Fibroblast of lung (primary cell): Measurements from ENCODE around the gene PTCHD4. TPM values are rescaled to one million over a fixed set of nuclear protein-coding genes. Genes with fewer than 3 reads are reported as not detected.

Experiments used
- DNase-seq, 2 donors: peaks; one replicate each; pipeline versions ENCODE4 v3.0.0 to v3.0.0-alpha.2; 2010; ENCODE audit warnings: low read depth in 2 of 2
- H2AFZ ChIP-seq: 2 replicates; pipeline ENCODE4 v1.5.1; 2012; ENCODE audit warnings: low read length, control low read depth, inconsistent platforms
- H3K27ac ChIP-seq: 2 replicates; pipeline ENCODE4 v1.5.1; 2011; ENCODE audit warnings: low read length, control low read depth; ENCODE audit not compliant: insufficient read depth
- H3K27me3 ChIP-seq: 2 replicates; pipeline ENCODE4 v1.5.1; 2011; ENCODE audit warnings: mild to moderate bottlenecking, low read length; ENCODE audit not compliant: control insufficient read depth, insufficient read depth
- H3K36me3 ChIP-seq: 2 replicates; pipeline ENCODE4 v1.5.1; 2011; ENCODE audit warnings: low read length; ENCODE audit not compliant: control insufficient read depth, insufficient read depth
- H3K4me1 ChIP-seq: 2 replicates; pipeline ENCODE4 v1.5.1; 2011; ENCODE audit warnings: low read length; ENCODE audit not compliant: control insufficient read depth, insufficient read depth; ENCODE audit errors: extremely low read depth
- H3K4me2 ChIP-seq: 2 replicates; pipeline ENCODE4 v1.5.1; 2011; ENCODE audit warnings: low read length, control low read depth; ENCODE audit not compliant: insufficient read depth; ENCODE audit errors: extremely low read depth
- H3K4me3 ChIP-seq, 4 experiments: fragments of 200-600 bp in 1 of 4; sonication (generic) in 1 of 4; replicated peaks in 1 of 4; 2 replicates each; pipeline ENCODE4 v1.5.1; 2011 to 2016; ENCODE audit warnings: low read length in 4 of 4, low read depth in 3 of 4, mild to moderate bottlenecking in 3 of 4, control low read depth in 2 of 4, inconsistent platforms in 1 of 4, mixed read lengths in 1 of 4; ENCODE audit not compliant: insufficient read depth in 1 of 4; ENCODE audit errors: control extremely low read depth in 1 of 4
- H3K79me2 ChIP-seq: 2 replicates; pipeline ENCODE4 v1.5.1; 2012; ENCODE audit warnings: mild to moderate bottlenecking, low read length, inconsistent platforms; ENCODE audit not compliant: control insufficient read depth, insufficient read depth
- H3K9ac ChIP-seq: 2 replicates; pipeline ENCODE4 v1.5.1; 2011; ENCODE audit warnings: mild to moderate bottlenecking, low read length, control low read depth; ENCODE audit not compliant: insufficient read depth
- H3K9me3 ChIP-seq: 2 replicates; pipeline ENCODE4 v1.5.1; 2012; ENCODE audit warnings: low read depth, low read length; ENCODE audit not compliant: control insufficient read depth, insufficient read depth
- H4K20me1 ChIP-seq: 2 replicates; pipeline ENCODE4 v1.5.1; 2011; ENCODE audit warnings: low read length; ENCODE audit not compliant: control insufficient read depth, insufficient read depth; ENCODE audit errors: extremely low read depth
- EZH2 ChIP-seq: IDR thresholded peaks from 2 replicates; pipeline ENCODE4 v1.5.1; 2012; ENCODE audit warnings: low read length, control low read depth, mild to moderate bottlenecking; ENCODE audit errors: missing control alignments
- polyA plus RNA-seq, 2 donors: library from polyadenylated mRNA; depleted of rRNA in 1 of 2; stranded (reverse) in 1 of 2; unstranded in 1 of 2; fragments of >200 nt; gene quantifications; 2 replicates each; pipeline ENCODE4 v1.2.1, GENCODE V29; 2011 to 2012; ENCODE audit warnings: missing spikeins in 1 of 2
- total RNA-seq: library from RNA; depleted of rRNA; stranded (reverse); fragments of >200 nt; gene quantifications from 2 replicates; pipeline ENCODE4 v1.2.1, GENCODE V29; 2014
- TF ChIP-seq, protein P1 (sequence below), 2 donors: IDR thresholded peaks in 1 of 2; conservative IDR thresholded peaks in 1 of 2; 1 replicate in 1 of 2; 2 replicates in 1 of 2; pipeline ENCODE4 v1.5.1; 2011 to 2012; ENCODE audit warnings: low read length in 2 of 2, control low read depth in 1 of 2, inconsistent platforms in 1 of 2, low read depth in 1 of 2, mild to moderate bottlenecking in 1 of 2

The PTCHD4 gene
- total and polyA plus RNA-seq, 2 donors (not counting 1 experiment from before 2014, with no cell fraction given) = 0.57 to 5.8 TPM

GRCh38 chr6:48147051-48147450, 36.1 kb upstream of the PTCHD4 start:
- no peak overlapping the region for H3K4me3 ChIP-seq
- H3K79me2 ChIP-seq = no peaks in the 10 kb centered on the region
- no peak overlapping the region for H3K4me2 ChIP-seq
- no peaks in the 10 kb centered on the region for H3K9me3 ChIP-seq
- H3K4me1 ChIP-seq = no peaks in the 10 kb centered on the region
- H3K36me3 ChIP-seq = no peaks in the 10 kb centered on the region
- DNase-seq = no peak
- no peaks in the 10 kb centered on the region for H3K27me3 ChIP-seq
- no peak overlapping the region for H2AFZ ChIP-seq
- H3K27ac ChIP-seq = no peak overlapping the region
- TF ChIP-seq, protein P1, sequence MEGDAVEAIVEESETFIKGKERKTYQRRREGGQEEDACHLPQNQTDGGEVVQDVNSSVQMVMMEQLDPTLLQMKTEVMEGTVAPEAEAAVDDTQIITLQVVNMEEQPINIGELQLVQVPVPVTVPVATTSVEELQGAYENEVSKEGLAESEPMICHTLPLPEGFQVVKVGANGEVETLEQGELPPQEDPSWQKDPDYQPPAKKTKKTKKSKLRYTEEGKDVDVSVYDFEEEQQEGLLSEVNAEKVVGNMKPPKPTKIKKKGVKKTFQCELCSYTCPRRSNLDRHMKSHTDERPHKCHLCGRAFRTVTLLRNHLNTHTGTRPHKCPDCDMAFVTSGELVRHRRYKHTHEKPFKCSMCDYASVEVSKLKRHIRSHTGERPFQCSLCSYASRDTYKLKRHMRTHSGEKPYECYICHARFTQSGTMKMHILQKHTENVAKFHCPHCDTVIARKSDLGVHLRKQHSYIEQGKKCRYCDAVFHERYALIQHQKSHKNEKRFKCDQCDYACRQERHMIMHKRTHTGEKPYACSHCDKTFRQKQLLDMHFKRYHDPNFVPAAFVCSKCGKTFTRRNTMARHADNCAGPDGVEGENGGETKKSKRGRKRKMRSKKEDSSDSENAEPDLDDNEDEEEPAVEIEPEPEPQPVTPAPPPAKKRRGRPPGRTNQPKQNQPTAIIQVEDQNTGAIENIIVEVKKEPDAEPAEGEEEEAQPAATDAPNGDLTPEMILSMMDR (conservative IDR thresholded peaks at IDR 0.05 in 1 of 2, IDR thresholded peaks at IDR 0.05 in 1 of 2; ENCODE audit: low read depth in 1 of 2, low read length in 2 of 2) = no peak
- no peak for TF ChIP-seq EZH2
- H4K20me1 ChIP-seq = no peaks in the 10 kb centered on the region
- H3K9ac ChIP-seq = no peak overlapping the region

- no peak overlapping the region for H3K4me2 ChIP-seq
Measured at GRCh38 chr6:48144021-48144420, 33.0 kb upstream of the PTCHD4 start.

GRCh38 chr6:48141975-48142374, 31.0 kb upstream of the PTCHD4 start:
- Histone ChIP-seq H3K4me1 (no peaks in the 10 kb centered on the region), H2AFZ (no peak overlapping the region), H3K27me3 (no peaks in the 10 kb centered on the region), H3K27ac (no peak overlapping the region), H3K79me2 (no peaks in the 10 kb centered on the region), H4K20me1 (no peaks in the 10 kb centered on the region), H3K9me3 (no peaks in the 10 kb centered on the region), H3K9ac (no peak overlapping the region), H3K4me3 (no peak overlapping the region), H3K36me3 (no peaks in the 10 kb centered on the region), H3K4me2 (no peak overlapping the region)
- TF ChIP-seq EZH2 = no peak
- TF ChIP-seq, protein P1 (conservative IDR thresholded peaks at IDR 0.05 in 1 of 2, IDR thresholded peaks at IDR 0.05 in 1 of 2; ENCODE audit: low read depth in 1 of 2, low read length in 2 of 2) = no peak
- no peak for DNase-seq

More at GRCh38 chr6:48144021-48144420, 33.0 kb upstream of the PTCHD4 start:
- TF ChIP-seq, protein P1 (conservative IDR thresholded peaks at IDR 0.05 in 1 of 2, IDR thresholded peaks at IDR 0.05 in 1 of 2; ENCODE audit: low read depth in 1 of 2, low read length in 2 of 2) = no peak
- TF ChIP-seq EZH2 = no peak
- Histone ChIP-seq H3K79me2 (no peaks in the 10 kb centered on the region), H3K9ac (no peak overlapping the region), H2AFZ (no peak overlapping the region), H3K27ac (no peak overlapping the region), H3K27me3 (no peaks in the 10 kb centered on the region), H4K20me1 (no peaks in the 10 kb centered on the region), H3K4me3 (no peak overlapping the region), H3K9me3 (no peaks in the 10 kb centered on the region), H3K4me1 (no peaks in the 10 kb centered on the region), H3K36me3 (no peaks in the 10 kb centered on the region)
- peak in 1 of 2 donors; percentile 64 for DNase-seq
